SW 1271 (cell line): ENCODE data around the gene TBC1D24.
"Not testable (repeated sequence)": the region's sequence is repeated elsewhere in the genome, so short reads cannot be mapped to it uniquely, and the experiment has no call there.

Experiments used
- DNase-seq, 2 experiments: peaks; one replicate each; lab custom pipeline; 2025; lab: John Stamatoyannopoulos, UW

The TBC1D24 gene

DNA sequence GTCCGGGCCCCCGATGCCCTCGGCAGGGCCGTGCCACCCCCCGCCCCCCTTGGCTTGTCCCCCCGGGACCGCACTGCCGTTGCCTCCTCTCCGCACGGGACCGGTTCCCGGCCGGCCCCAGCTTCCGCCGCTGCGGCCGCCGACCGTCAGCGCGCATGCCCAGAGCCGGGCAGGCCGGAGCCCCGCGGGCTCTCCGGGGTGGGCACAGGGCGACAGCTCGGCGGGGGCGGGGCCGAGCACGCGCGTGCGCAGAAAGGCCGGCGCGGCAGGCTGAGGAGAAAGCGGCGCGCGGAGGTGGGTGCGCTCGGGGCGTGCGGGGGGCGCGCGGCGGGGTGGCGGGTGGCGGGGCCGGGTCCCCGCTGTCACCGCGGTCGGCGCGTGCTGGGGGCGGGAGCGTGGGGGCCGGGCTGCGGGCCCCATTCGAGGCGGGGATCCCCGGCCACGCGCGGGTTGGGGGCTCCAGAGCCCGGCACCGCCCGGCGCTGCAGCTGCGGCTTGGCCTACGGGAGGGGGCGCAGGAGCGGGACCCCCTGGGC is at the start of gene TBC1D24:
TSS of gene TBC1D24 (plus strand) at position 251 of the 536 bp plus-strand sequence. CDS start 21,022 bp downstream, outside the sequence.
- peak in 1 of 2 experiments; percentile 48 for DNase-seq

DNA sequence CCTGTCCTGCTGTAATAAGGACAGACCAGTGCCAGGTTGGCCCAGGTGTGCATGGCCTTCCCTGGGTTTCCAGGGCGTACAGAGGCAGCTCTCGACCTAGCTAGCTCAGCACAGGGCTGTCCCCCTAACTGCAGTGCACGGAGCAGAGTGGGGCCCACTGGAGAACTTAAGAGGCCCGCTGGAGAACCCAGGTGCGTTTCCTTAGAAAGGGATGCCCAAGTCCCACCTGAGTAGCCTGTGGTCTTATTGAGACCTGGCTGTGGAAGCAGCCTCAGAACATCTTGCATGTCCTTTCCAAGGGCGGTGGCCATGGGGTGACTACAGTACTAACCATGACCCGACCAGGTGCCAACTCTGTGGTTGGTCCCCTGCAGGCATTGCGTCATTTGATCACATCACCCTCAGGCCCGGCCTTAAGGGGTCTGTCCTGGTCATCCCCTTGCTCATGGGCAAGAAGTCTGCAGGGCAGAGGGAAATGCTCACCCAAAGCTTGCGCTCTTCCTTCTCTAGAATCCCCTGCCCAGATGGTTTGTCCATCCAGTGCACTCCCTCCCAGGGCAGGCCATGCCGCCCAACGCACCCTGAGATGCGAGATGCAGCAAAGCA is 49.0 kb upstream of the TBC1D24 start:
- no peak for DNase-seq

DNA sequence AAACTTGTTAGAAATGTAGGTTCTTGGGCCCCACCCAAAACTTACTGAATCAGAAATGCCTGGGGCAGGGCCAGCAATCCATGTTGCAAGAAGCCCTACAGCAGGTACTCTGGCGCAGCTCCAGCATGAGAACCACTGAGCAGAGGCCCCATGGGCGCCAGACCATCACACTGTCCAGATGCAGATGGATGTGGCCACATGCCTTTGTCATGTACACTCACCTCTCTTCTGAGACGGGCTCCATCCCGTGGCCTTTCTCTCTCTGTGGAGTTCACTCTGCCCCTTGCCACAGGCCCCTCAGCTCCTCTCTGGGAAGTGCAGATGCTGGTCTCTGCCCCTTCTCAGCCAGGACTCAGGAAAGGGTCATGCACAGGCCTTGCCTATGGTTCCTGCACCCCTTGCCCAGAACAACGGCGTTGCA is 48.0 kb upstream of the TBC1D24 start:
- DNase-seq = no peak

DNA sequence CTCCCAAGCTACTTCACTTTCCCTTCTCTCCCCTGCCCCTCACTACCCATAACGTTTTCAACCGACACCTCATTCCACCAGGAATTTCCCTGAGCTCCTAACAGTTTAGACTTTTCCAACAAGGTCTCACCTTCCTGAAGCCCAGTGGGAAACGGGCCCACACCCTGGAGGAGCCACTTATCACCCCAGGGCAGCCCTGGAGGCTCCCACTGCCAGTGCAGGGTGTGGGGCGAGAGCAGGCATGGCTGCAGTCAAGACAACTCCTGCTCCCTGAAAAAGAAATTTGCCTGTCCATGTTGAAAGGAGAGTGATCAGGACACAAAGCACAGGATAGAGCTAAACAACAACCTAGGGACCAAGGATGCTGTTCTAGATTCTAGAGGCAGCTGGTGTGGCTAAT is 47.4 kb upstream of the TBC1D24 start:
- DNase-seq = no peak

DNA sequence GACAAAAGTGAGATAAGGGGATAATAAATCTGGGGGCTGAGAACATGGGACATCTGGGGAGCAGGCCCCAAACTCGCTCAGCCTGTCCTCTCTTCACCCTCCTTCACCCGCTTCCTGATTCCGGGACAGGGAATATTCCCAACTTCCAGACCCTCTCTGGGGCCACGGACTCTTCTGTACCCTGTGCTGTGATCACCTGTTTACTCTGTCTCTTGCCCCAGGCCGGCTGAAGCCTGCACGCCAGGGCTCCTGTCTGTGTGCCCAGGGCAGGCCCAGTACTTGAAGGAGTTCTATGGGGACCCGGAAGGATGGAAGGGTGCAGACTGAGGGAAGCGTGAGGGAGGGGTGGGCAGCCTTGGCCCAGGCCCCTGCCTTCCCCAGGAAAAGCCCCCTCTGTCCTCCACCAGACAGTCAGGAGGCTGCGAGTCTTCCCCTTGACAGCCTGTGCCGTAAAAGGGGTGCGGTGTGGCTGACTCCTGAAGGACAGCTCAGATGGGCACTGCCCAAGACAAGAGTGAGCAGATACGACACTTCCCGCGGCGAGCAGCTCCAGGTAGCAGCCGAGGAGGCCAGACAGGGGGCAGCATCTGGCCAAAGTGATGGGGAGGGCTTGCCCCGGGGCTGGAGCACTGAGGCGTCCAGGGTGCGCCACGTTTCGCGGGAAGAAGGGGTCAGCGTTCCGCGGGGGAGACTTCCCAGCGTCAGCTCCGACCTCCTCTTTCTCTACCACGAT is 46.7 kb upstream of the TBC1D24 start:
- DNase-seq = peak in 1 of 2 experiments; percentile 11

DNA sequence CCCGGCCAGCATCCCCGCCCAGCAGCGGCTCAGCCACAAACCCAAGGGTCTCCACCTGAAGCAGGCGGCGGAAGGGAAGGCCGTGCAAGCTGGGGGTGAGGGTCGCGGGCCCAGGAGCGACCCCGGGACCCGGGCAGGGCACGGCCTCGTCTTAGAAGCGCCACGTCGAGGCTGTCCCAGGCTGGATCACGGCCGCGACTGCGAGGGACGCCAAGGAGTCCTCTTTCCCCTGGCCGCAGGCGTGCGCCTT is 46.2 kb upstream of the TBC1D24 start:
- no peak for DNase-seq

DNA sequence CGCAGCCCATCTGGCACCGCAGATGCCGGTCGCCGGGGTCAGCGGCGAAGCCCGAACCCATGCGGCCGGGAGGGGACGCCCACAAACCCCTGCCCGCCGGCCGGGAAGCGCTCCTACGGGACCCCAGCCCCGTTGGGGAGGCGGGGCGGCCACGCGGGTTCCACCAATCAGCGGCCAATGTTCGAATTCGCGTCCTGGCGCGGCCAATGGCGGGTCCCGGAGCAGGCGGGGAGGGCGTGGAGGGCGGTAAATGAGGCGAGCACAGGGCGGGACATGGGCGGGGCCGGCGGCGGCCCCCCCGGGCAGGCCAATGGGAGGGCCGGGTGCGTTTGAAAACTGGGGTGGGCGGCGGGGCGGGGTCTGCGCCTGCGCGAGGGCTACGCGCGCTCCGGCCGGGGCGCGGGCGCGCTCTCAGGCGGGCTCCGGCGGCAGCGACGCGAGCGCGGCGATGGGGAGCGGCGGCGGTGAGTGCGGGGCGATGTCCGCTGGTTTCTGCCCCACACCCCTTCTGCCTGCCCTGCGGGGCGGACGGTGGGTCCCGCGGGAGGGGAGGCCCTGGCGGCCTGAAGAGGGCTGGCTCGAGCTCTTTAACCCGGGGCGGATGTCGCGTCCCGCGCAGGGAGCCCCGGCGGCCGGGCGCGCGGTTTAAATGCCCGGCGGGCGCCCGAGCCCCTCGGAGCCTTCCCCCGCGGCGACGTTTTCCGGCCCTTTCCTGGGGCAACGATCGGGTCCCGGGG is 45.7 kb upstream of the TBC1D24 start, which contains the start of gene CCNF:
TSS of gene CCNF (plus strand) at position 414 of the 737 bp plus-strand sequence. CDS start at position 449, 35 bp downstream.
- DNase-seq = peak in 1 of 2 experiments; percentile 78

DNA sequence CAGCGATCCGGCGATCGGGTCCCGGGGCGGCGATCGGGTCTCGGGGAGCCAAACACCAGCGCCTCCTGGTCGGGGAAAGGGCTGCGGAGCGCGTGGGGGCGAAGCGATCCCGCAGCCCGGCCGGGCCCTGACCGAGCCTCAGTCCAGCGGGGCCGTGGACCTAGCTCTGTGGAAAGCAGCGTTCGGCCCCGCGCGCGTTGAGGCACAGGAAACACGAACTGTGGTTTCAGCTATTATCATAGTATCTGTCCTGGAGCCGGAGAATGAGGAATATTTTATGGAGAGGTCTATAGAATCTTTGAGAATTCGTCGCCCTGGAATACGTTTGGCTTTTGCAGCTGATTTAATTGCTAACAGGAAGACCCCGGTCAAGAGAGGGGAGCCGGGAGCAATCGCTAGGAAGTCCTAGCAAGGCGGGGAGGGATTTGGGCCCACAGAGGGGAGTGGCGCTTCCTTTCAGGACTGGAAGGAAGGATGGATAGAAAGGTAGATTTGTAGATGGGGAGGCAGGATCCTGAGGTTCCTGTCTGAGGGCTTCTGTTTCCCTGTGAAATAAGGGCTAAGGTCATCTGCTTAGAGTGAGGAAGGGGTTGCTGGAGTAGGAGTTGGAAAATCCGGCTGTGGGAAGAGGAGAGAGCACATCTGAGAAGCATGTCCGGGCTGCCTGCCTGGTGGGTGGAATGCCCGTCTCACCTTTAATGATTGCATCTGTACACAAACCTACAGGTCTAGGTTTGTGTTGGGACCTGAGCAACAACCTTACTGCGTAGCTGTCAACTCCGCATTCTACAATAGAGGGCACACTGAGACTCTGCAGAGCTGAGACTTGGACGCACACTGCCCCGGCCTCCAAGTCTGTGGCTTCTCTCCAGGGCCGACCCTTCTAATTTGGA is 44.9 kb upstream of the TBC1D24 start:
- no peak for DNase-seq

DNA sequence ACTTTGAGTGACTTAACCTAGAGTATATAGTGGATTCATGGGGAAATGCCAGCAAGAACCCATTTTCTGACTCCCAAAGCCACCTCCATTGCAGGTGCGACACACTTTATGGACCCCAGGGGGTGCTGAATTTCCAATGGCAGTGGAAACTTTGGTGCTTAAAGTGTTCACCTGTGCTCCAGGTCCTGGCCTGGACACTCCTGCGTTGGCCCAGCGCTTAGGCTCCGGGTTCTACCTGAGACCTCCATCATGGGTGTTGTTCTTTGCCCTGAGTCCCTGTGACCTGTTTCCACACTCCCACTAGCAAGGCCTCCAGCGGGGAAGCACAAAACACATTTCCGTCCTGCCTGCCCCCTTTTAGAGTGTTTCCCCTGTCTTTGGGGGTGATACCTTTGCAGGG is 42.6 kb upstream of the TBC1D24 start:
- no peak for DNase-seq

DNA sequence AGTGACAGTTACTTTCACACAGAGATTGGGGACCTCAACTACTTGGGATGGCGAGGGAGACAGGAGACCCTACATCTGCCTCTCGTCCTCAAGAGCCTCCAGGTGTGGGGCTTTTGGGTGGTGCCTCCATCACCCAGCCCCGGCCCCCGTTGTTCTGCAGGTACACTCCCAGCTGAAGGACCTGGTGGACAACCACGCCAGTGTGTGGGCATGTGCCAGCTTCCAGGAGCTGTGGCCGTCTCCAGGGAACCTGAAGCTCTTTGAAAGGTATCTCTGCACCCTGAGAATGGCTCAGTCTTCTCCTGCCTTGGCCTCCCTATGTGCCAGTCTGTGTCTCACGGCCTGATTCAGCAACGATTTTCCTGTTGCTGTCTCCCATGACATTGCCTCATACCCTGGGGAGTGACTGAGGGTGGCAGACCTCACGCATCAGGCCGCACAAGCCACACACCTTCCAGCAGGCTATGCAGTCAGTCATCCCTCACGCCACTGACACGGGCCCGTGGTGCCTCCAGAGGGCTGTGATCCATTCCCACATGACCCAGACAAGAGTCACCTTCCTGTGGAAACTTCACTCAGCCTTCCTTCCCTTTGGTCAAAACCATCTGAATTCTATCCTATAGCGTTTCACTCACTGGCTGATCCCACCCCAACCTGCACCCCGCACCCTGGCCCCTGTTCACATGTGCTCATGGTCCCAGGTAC is 42.0 kb upstream of the TBC1D24 start:
- DNase-seq = no peak

DNA sequence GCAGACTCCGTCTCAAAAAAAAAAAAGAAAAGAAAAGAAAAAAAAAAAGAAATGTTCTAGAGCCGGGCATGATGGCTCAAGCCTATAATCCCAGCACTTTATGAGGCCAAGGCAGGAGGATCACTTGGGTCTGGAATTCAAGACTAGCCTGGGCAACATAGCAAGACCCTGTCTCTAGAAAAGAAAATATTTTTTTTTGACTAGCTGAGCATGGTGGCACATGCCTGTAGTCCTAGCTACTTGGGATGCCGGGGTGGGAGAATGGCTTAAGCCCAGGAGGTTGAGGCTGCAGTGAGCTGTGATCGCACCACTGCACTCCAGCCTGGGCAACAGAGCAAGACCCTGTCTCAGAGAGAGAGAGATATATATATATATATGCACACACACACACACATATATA is 39.7 kb upstream of the TBC1D24 start:
- not testable (repeated sequence) for DNase-seq

DNA sequence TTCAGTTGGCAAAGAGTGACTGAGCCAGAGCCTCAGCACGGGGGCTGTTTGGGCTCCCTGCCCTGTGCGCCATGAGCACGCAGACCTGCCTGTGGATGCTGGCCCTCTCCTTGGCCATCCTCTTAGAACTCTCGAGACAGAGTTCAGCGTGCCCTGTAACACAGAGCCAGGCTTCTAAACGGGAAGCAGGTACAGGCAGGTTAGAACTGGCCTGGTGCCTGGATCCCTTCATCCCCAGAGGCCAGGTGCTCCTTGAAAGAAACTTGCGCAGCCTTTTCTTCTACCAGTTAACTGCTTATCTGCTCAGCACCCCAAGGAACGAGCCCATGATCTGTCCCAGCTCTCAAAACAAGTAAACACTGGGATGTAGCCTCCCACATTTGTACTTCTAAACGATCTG is 38.8 kb upstream of the TBC1D24 start:
- no peak for DNase-seq

DNA sequence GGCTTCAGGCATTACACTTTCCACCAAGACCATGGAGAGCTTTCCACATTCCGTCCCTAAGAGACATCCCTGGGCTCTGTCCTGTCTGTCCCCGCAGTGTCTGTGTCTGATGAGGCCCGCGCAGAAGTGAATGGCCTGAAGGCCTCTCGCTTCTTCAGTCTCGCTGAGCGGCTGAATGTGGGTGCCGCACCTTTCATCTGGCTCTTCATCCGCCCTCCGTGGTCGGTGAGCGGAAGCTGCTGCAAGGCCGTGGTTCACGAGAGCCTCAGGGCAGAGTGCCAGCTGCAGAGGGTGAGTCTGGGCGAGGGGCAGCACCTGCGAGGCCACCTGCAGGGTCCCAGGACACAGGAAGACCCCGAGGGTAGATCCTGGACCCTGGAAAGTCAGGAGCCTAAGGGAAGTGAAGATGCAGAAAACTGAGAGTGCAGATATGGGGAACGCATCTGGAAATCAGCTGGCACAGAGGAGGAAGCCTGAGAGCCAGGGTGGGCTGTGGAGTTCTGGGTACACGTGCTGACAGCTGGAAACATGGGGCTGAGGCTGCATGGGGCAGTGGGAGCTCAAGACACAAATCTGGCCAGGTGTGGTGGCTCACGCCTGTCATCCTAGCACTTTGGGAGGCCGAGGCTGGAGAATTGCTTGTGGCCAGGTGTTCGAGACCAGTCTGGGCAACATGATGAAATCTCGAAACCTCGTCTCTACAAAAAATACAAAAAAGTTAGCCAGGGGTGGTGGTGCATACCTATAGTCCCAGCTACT is 37.7 kb upstream of the TBC1D24 start:
- no peak for DNase-seq

DNA sequence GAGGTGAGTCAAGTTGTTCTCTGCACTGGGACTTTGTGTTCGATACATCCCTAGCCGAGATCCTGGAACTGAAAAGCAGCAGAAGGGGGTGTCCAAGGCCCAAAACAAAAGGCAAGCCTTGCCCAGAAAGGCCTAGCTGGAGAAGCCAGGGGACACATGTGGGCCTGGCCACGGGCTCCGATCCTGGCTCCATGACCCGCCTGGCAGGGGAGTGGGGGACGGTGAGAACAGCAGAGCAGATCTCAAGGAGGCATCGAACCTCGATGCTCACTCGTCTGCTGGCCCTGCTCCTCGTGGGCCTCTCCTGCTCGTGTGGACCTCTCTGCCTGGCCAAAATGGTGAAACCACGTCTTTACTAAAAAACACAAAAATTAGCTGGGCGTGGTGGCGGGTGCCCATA is 36.8 kb upstream of the TBC1D24 start:
- no peak for DNase-seq

DNA sequence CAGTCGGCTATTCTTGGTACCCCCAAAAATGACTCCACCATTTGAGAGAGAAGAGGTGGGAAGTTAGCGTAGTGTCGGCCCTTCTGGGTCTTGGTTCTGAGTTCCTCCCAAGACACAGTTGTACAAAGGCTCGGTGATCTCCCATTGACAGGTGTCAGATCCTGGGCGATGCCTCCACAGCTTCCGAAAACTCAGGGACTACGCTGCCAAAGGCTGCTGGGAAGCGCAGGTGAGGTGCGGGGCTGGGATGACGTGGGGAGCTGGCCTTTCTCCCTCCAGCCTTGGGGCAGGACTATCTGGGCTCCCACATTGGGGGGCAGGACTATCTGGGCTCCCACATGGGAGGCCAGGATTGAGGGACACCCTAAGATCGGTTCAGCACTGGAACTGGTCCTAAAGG is 35.3 kb upstream of the TBC1D24 start:
- no peak for DNase-seq

DNA sequence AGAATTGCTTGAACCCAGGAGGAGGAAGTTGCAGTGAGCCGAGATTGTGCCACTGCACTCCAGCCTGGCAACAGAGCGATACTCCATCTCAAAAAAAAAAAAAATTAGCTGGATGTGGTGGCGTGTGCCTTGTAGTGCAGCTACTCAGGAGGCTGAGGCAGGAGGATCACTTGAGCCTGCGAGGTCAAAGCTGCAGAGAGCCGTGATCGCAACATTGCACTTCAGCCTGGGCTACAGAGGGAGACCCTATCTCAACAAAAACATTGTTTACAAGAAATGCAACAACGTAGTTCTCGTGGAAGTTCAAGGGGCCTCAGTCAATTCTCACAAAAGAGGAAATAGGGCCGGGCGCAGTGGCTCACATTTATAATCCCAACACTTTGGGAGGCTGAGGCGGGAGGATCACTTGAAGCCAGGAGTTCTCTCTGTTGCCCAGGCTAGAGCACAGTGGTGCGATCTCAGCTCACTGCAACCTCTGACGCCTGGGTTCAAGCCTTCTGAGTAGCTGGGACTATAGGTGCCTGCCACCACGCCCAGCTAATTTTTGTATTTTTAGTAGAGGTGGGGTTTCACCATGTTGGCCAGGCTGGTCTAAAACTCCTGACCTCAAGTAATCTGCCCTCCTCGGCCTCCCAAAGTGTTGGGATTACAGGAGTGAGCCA is 33.7 kb upstream of the TBC1D24 start:
- DNase-seq = not testable (repeated sequence)

DNA sequence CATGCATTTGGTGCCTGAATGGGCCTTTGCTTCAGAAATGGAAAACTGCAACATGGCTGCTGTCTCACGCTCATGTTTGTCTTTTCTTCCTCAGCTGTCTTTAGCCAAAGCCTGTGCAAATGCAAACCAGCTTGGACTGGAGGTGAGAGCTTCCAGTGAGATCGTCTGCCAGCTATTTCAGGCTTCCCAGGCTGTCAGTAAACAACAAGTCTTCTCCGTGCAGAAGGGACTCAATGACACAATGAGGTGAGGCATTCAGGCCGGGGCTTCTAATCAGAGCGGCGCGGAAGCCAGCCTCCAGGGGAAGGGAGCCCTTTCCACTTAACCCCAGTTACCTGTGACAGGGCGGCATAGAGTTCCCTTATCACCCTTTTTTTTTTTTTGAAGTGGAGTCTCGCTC is 31.4 kb upstream of the TBC1D24 start:
- DNase-seq = no peak

DNA sequence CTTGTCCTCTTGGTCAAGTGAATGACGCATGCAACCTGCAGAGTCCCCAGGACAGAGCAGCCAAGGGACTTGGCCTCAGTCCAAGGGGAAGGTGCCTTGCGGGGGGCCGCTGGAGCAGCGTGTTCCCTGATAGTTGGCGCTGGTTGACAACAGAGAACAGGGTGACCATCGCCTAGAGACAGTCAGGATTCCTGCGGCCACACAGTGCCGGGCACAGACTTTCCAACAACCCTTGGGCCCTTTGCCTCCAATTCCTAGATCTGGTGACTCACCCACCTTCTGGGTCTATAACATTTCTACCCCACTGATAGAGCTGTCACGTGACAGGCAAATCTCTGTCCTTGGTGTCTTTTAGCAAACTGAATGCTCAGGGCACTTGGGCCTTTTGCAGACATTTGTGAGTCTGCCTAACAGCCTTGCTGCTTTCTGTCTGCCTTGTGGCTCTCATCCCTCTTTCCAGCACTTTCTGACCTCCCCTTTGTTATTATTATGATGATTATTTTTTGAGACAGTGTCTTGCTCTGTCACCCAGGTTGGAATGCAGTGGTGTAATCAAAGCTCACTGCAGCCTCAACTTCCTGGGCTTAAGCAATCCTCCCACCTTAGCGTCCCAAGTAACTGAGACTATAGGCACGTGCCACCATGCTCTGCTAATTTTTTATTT is 26.9 kb upstream of the TBC1D24 start:
- DNase-seq = peak; percentile 48 to 51

DNA sequence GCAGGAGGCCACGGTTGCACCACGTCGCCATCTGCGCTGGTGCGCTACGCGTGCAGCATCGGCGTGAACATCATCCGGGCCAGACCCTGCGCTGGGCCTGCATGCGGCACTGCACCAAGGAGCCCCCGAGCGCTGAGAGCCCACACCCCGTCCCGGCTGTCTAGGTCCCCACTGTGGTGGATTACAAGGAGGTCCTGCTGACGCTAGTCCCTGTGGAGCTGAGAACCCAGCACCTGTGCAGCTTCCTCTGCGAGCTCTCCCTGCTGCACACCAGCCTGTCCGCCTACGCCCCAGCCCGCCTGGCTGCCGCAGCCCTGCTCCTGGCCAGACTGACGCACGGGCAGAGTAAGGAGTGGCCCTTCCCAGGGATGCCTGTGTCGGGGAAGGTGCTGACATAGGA is 25.8 kb upstream of the TBC1D24 start:
- DNase-seq = no peak
